SK-N-SH (cell line): ENCODE measurements around the gene RWDD4. TPM values are rescaled to one million over a fixed set of nuclear protein-coding genes. Genes with fewer than 3 reads are reported as not detected.

ENCODE experiments used
- CTCF ChIA-PET: fragments of 300-600, 350-600 bp; formaldehyde crosslinking; extraction: SDS; loops from one replicate; lab custom pipeline; 2021; lab: Yijun Ruan, JAX
- POLR2A ChIA-PET: fragments of 350-600 bp; sonication (Branson Sonifier 250); formaldehyde crosslinking; extraction: SDS; loops from one replicate; lab custom pipeline; 2020; ENCODE audit warnings: antibody characterized with exemption, inconsistent platforms; lab: Yijun Ruan, JAX
- DNase-seq: peaks from one replicate; pipeline ENCODE4 v3.0.0; 2012
- H2AFZ ChIP-seq: fragments of 200-600 bp; sonication (generic); 2 replicates; pipeline ENCODE4 v1.8.1; 2016; ENCODE audit warnings: antibody characterized with exemption, mild to moderate bottlenecking, low read depth
- H3F3A ChIP-seq: fragments of 200-600 bp; sonication (generic); replicated peaks from 2 replicates; pipeline ENCODE3; 2016; ENCODE audit warnings: antibody characterized with exemption, mild to moderate bottlenecking; ENCODE audit not compliant: insufficient read depth
- H3K27ac ChIP-seq, 2 experiments: fragments of 200-500 bp in 1 of 2; fragments of 200-600 bp in 1 of 2; sonication (Bioruptor generic) in 1 of 2; sonication (generic), shearing (Covaris generic) in 1 of 2; 2 replicates each; pipeline versions ENCODE4 v1.5.1 to v1.6.1; 2014 to 2016; ENCODE audit warnings: low read depth in 2 of 2, inconsistent platforms in 1 of 2, low read length in 1 of 2, mild to moderate bottlenecking in 1 of 2, mixed read lengths in 1 of 2
- H3K27me3 ChIP-seq: fragments of 200-600 bp; sonication (generic), shearing (Covaris generic); 2 replicates; pipeline ENCODE4 v1.6.1; 2016; ENCODE audit warnings: mixed run types; ENCODE audit not compliant: insufficient read depth
- H3K36me3 ChIP-seq, 2 experiments: fragments of 200-500 bp in 1 of 2; fragments of 200-600 bp in 1 of 2; sonication (Bioruptor generic) in 1 of 2; sonication (generic) in 1 of 2; replicated peaks in 1 of 2; 2 replicates each; pipeline versions ENCODE3 to v1.5.1; 2014 to 2016; ENCODE audit warnings: low read length in 1 of 2, mild to moderate bottlenecking in 1 of 2; ENCODE audit not compliant: insufficient read depth in 2 of 2, control insufficient read depth in 1 of 2
- H3K4me1 ChIP-seq, 2 experiments: fragments of 200-500 bp in 1 of 2; fragments of 200-600 bp in 1 of 2; sonication (Bioruptor generic) in 1 of 2; sonication (generic), shearing (Covaris generic) in 1 of 2; 2 replicates each; pipeline versions ENCODE4 v1.5.1 to v1.6.1; 2014 to 2016; ENCODE audit warnings: low read depth in 1 of 2, low read length in 1 of 2, mixed run types in 1 of 2; ENCODE audit not compliant: insufficient read depth in 2 of 2, control insufficient read depth in 1 of 2
- H3K4me2 ChIP-seq: fragments of 200-600 bp; sonication (generic), shearing (Covaris generic); 2 replicates; pipeline ENCODE4 v1.6.1; 2017; ENCODE audit warnings: mixed run types
- H3K4me3 ChIP-seq, 2 experiments: fragments of 200-500 bp in 1 of 2; fragments of 200-600 bp in 1 of 2; sonication (Bioruptor generic) in 1 of 2; sonication (generic), shearing (Covaris generic) in 1 of 2; 2 replicates each; pipeline versions ENCODE4 v1.5.1 to v1.8.1; 2014 to 2016; ENCODE audit warnings: low read depth in 2 of 2, inconsistent platforms in 1 of 2, low read length in 1 of 2, mild to moderate bottlenecking in 1 of 2, mixed read lengths in 1 of 2, moderate library complexity in 1 of 2
- H3K79me2 ChIP-seq: fragments of 200-600 bp; sonication (generic); 2 replicates; pipeline ENCODE4 v1.8.1; 2017; ENCODE audit warnings: mild to moderate bottlenecking; ENCODE audit not compliant: insufficient read depth
- H3K9ac ChIP-seq: fragments of 200-600 bp; sonication (generic); 2 replicates; pipeline ENCODE4 v1.6.1; 2017; ENCODE audit warnings: mixed run types
- H3K9me2 ChIP-seq: fragments of 200-600 bp; sonication (generic); 2 replicates; pipeline ENCODE4 v1.6.1; 2017; ENCODE audit warnings: mixed run types
- H3K9me3 ChIP-seq: fragments of 200-600 bp; sonication (generic); 2 replicates; pipeline ENCODE4 v1.6.1; 2017; ENCODE audit warnings: mixed run types, mild to moderate bottlenecking, moderate library complexity
- H4K20me1 ChIP-seq: fragments of 200-600 bp; sonication (generic); 2 replicates; pipeline ENCODE4 v1.6.1; 2017; ENCODE audit warnings: mild to moderate bottlenecking, mixed run types; ENCODE audit not compliant: insufficient read depth
- CTCF ChIP-seq: fragments of 200-600 bp; sonication (generic); IDR thresholded peaks from 2 replicates; pipeline ENCODE4 v1.6.1; 2017; ENCODE audit warnings: antibody characterized with exemption, mild to moderate bottlenecking, moderate library complexity
- ELF1 ChIP-seq: IDR thresholded peaks from 2 replicates; pipeline ENCODE4 v1.4.0; 2012
- EP300 ChIP-seq, 2 experiments: IDR thresholded peaks; 2 replicates each; pipeline versions ENCODE4 v1.4.0 to v1.6.1; 2012; ENCODE audit warnings: borderline replicate concordance in 1 of 2, low read depth in 1 of 2, low read length in 1 of 2
- FOSL2 ChIP-seq: IDR thresholded peaks from 2 replicates; pipeline ENCODE4 v1.4.0; 2012; ENCODE audit warnings: low read depth, mild to moderate bottlenecking, moderate library complexity, borderline replicate concordance
- FOXM1 ChIP-seq: IDR thresholded peaks from 2 replicates; pipeline ENCODE4 v1.4.0; 2012; ENCODE audit warnings: low read depth, mild to moderate bottlenecking
- GATA2 ChIP-seq: sonication (generic); formaldehyde crosslinking; IDR thresholded peaks from 2 replicates; pipeline ENCODE4 v1.5.0; 2020; ENCODE audit warnings: mild to moderate bottlenecking, missing genetic modification reagents
- MAX ChIP-seq: IDR thresholded peaks from 2 replicates; pipeline ENCODE4 v1.4.0; 2012; ENCODE audit warnings: low read depth
- MEF2A ChIP-seq: IDR thresholded peaks from 2 replicates; pipeline ENCODE4 v1.4.0; 2012; ENCODE audit warnings: low read depth, borderline replicate concordance
- MXI1 ChIP-seq: IDR thresholded peaks from 2 replicates; pipeline ENCODE4 v1.6.1; 2012; ENCODE audit warnings: mild to moderate bottlenecking, low read depth, low read length, improper control_type of control experiment
- NFIC ChIP-seq: IDR thresholded peaks from 2 replicates; pipeline ENCODE4 v1.4.0; 2012; ENCODE audit warnings: borderline replicate concordance
- PBX3 ChIP-seq: IDR thresholded peaks from 2 replicates; pipeline ENCODE4; 2012
- RAD21 ChIP-seq: IDR thresholded peaks from 2 replicates; pipeline ENCODE4 v1.6.1; 2012; ENCODE audit warnings: mild to moderate bottlenecking, low read length
- RCOR1 ChIP-seq: fragments of 150-350 bp; IDR thresholded peaks from 2 replicates; pipeline ENCODE4 v1.6.1; 2017; ENCODE audit warnings: antibody characterized with exemption, low read length
- REST ChIP-seq: IDR thresholded peaks from 2 replicates; pipeline ENCODE4 v1.6.1; 2012; ENCODE audit warnings: mild to moderate bottlenecking, low read depth, low read length, moderate library complexity
- RFX5 ChIP-seq: IDR thresholded peaks from 2 replicates; pipeline ENCODE4 v1.6.1; 2012; ENCODE audit warnings: mild to moderate bottlenecking, improper control_type of control experiment, low read length
- TAF1 ChIP-seq: IDR thresholded peaks from 2 replicates; pipeline ENCODE4 v1.6.1; 2012; ENCODE audit warnings: low read depth, mild to moderate bottlenecking, low read length, moderate library complexity, borderline replicate concordance
- TCF12 ChIP-seq: IDR thresholded peaks from 2 replicates; pipeline ENCODE4 v1.4.0; 2012
- TEAD4 ChIP-seq: IDR thresholded peaks from 2 replicates; pipeline ENCODE4 v1.4.0; 2012; ENCODE audit warnings: mild to moderate bottlenecking, borderline replicate concordance; ENCODE audit not compliant: insufficient read depth
- USF1 ChIP-seq: IDR thresholded peaks from 2 replicates; pipeline ENCODE4 v1.4.0; 2012; ENCODE audit warnings: low read depth, borderline replicate concordance
- WGBS: methylation state at CpG from one replicate; pipeline ENCODE4 v1.1.6; 2017; ENCODE audit warnings: low lambda C conversion rate; 5-methylcytosine and 5-hydroxymethylcytosine counted together
- polyA plus RNA-seq, 3 experiments: library from polyadenylated mRNA; depleted of rRNA; stranded (reverse); fragments of >200 nt; gene quantifications; 2 replicates each; pipeline ENCODE4 v1.2.3, GENCODE V29; 2012

RWDD4 gene
- polyA plus RNA-seq, 1 of the 3 experiments (the other 2 are of a cell fraction): 7.7 TPM

- H3K9me3 ChIP-seq: no peaks in the 10 kb centered on the region
- 95% methylated on average over 11 of the region's 12 CpGs for WGBS
- no peaks in the 10 kb centered on the region for H4K20me1 ChIP-seq
- no peaks in the 10 kb centered on the region for H3K9me2 ChIP-seq
- H3K4me1 ChIP-seq: peaks cover 0 to 7% of the 10 kb centered on the region in 2 experiments; a peak in 2 of 4 replicates
- TF ChIP-seq FOSL2 (no peak), USF1 (no peak), REST (no peak), RFX5 (no peak), MXI1 (no peak), MEF2A (no peak), NFIC (no peak)
- TF ChIP-seq, all 33 proteins: peak for 0
- H3K9ac ChIP-seq: no peak overlapping the region
- no peak overlapping the region for H2AFZ ChIP-seq
- no peak for DNase-seq
- no peak overlapping the region for H3K27ac ChIP-seq
- H3K36me3 ChIP-seq: peaks cover 62 to 64% of the 10 kb centered on the region in 2 experiments
- ChIA-PET CTCF (interaction anchor here (0.8 to 1.2 kb wide), 2 partner anchors 13 to 16 kb away, joined by 3 read pairs; no protein-coding TSS in a partner anchor), POLR2A (no interaction called here)
- H3K27me3 ChIP-seq: no peaks in the 10 kb centered on the region
- peaks cover 10% of the 10 kb centered on the region for H3F3A ChIP-seq
- no peaks in the 10 kb centered on the region for H3K79me2 ChIP-seq
- H3K4me2 ChIP-seq: no peak overlapping the region
- H3K4me3 ChIP-seq: no peak overlapping the region
These were observed 12.1 kb upstream of the RWDD4 start for GRCh38 chr4:183670960-183671555.

GRCh38 chr4:183670251-183670650 is 11.3 kb upstream of the RWDD4 start:
- DNase-seq: no peak
- no peak overlapping the region for H3K27ac ChIP-seq
- H3K4me2 ChIP-seq: no peak overlapping the region
- peaks cover 0 to 7% of the 10 kb centered on the region in 2 experiments; a peak in 2 of 4 replicates for H3K4me1 ChIP-seq
- H4K20me1 ChIP-seq: no peaks in the 10 kb centered on the region
- CTCF ChIA-PET: no interaction called here
- H2AFZ ChIP-seq: no peak overlapping the region
- no peaks in the 10 kb centered on the region; the same call in 1 of the 2 replicates for H3K79me2 ChIP-seq
- POLR2A ChIA-PET: no interaction called here
- no peak overlapping the region for H3K9ac ChIP-seq
- no peaks in the 10 kb centered on the region for H3K9me2 ChIP-seq
- H3K9me3 ChIP-seq: no peaks in the 10 kb centered on the region
- peaks cover 70 to 71% of the 10 kb centered on the region in 2 experiments for H3K36me3 ChIP-seq
- WGBS: 97% methylated on average over 3 of the region's 3 CpGs
- no peak for TF ChIP-seq ELF1
- no peak for TF ChIP-seq RAD21
- TF ChIP-seq TAF1: no peak
- TF ChIP-seq EP300 (IDR thresholded peaks at IDR 0.05; ENCODE audit: borderline replicate concordance in 1 of 2, low read depth in 1 of 2, low read length in 1 of 2): no peak
- TF ChIP-seq TEAD4: no peak
- TF ChIP-seq GATA2 (CRISPR knock-in tag): no peak
- TF ChIP-seq CTCF: no peak
- TF ChIP-seq FOSL2: no peak
- no peak for TF ChIP-seq MAX
- TF ChIP-seq PBX3: no peak
- no peak for TF ChIP-seq TCF12
- no peak for TF ChIP-seq FOXM1
- TF ChIP-seq RCOR1: no peak
- TF ChIP-seq, all 33 proteins: peak for 0
- Histone ChIP-seq H3K27me3 (no peaks in the 10 kb centered on the region), H3F3A (peaks cover 10% of the 10 kb centered on the region), H3K4me3 (no peak overlapping the region)
